ENCODE results near the gene ABHD6. TPM values are rescaled to one million over a fixed set of nuclear protein-coding genes. Genes with fewer than 3 reads are reported as not detected.
"Not testable (repeated sequence)": the region's sequence is repeated elsewhere in the genome, so short reads cannot be mapped to it uniquely, and the experiment has no call there.

Gene ABHD6
- total RNA-seq, 6 donors from 2014 or later = 9.7 to 54.7 (median 16.9) TPM

GRCh38 chr3:58242340-58242739 lies 4.7 kb downstream of the ABHD6 start:
- H3K9me3 ChIP-seq = no peaks in the 10 kb centered on the region
- 80 to 82% methylated on average over 1 of the region's 1 CpG for WGBS, 2 donors
- H3K27me3 ChIP-seq = no peaks in the 10 kb centered on the region
- ATAC-seq (ENCODE audit: low FRiP score in 2 of 2) = no peak
- peaks cover 7 to 15% (median 11%) of the 10 kb centered on the region in 4 donors for H3K4me1 ChIP-seq
- H3K4me3 ChIP-seq = no peak overlapping the region
- no peak overlapping the region for H3K27ac ChIP-seq
- no peak for DNase-seq
- TF ChIP-seq POLR2A (IDR thresholded peaks at IDR 0.05) (no peak), EP300 (IDR thresholded peaks at IDR 0.05) (no peak), CTCF (IDR thresholded peaks at IDR 0.05) (no peak), POLR2AphosphoS5 (IDR thresholded peaks at IDR 0.05) (no peak)
- no peaks in the 10 kb centered on the region for H3K36me3 ChIP-seq

- H3K9me3 ChIP-seq; ATAC-seq (ENCODE audit: low FRiP score in 2 of 2); H3K27me3 ChIP-seq; H3K36me3 ChIP-seq; DNase-seq; H3K27ac ChIP-seq; H3K4me3 ChIP-seq: not testable (repeated sequence)
- 71 to 76% methylated on average over 4 of the region's 4 CpGs for WGBS, 2 donors
- peaks cover 7 to 15% (median 11%) of the 10 kb centered on the region in 4 donors for H3K4me1 ChIP-seq
These were observed 5.3 kb downstream of the ABHD6 start for GRCh38 chr3:58242860-58243259.

GRCh38 chr3:58243976-58244585 lies 6.5 kb downstream of the ABHD6 start:
- 89 to 91% methylated on average over 6 of the region's 6 CpGs for WGBS, 2 donors
- no peak overlapping the region for H3K4me3 ChIP-seq
- TF ChIP-seq POLR2A (IDR thresholded peaks at IDR 0.05) (no peak), POLR2AphosphoS5 (IDR thresholded peaks at IDR 0.05) (no peak)
- no peak overlapping the region for H3K27ac ChIP-seq
- H3K9me3 ChIP-seq = no peaks in the 10 kb centered on the region
- ATAC-seq (ENCODE audit: low FRiP score in 2 of 2) (no peak), DNase-seq (no peak)
- H3K36me3 ChIP-seq = no peaks in the 10 kb centered on the region
- H3K4me1 ChIP-seq = peaks cover 0 to 5% (median 1%) of the 10 kb centered on the region in 4 donors
- H3K27me3 ChIP-seq = no peaks in the 10 kb centered on the region

- H3K9me3 ChIP-seq = no peaks in the 10 kb centered on the region
- no peak overlapping the region for H3K27ac ChIP-seq
- TF ChIP-seq CTCF (IDR thresholded peaks at IDR 0.05) (no peak), EP300 (IDR thresholded peaks at IDR 0.05) (no peak), POLR2AphosphoS5 (IDR thresholded peaks at IDR 0.05) (no peak), POLR2A (IDR thresholded peaks at IDR 0.05) (no peak)
- DNase-seq = no peak
- H3K27me3 ChIP-seq = no peaks in the 10 kb centered on the region
- peaks cover 0 to 11% (median 4%) of the 10 kb centered on the region in 4 donors for H3K4me1 ChIP-seq
- no peaks in the 10 kb centered on the region for H3K36me3 ChIP-seq
- H3K4me3 ChIP-seq = no peak overlapping the region
- 69 to 74% methylated on average over 8 of the region's 8 CpGs for WGBS, 2 donors
- no peak for ATAC-seq (ENCODE audit: low FRiP score in 2 of 2)
These were observed 8.8 kb downstream of the ABHD6 start for GRCh38 chr3:58246148-58247047.

GRCh38 chr3:58249358-58250092 lies 11.9 kb downstream of the ABHD6 start:
- no peak overlapping the region for H3K27ac ChIP-seq
- whole genome bisulfite sequencing, 2 donors = 48 to 49% methylated on average over 7 of the region's 7 CpGs
- H3K36me3 ChIP-seq = no peaks in the 10 kb centered on the region
- H3K9me3 ChIP-seq = no peaks in the 10 kb centered on the region
- no peaks in the 10 kb centered on the region for H3K27me3 ChIP-seq
- DNase-seq = peak in 1 of 2 donors; percentile 41
- H3K4me3 ChIP-seq = no peak overlapping the region
- peak in 1 of 2 donors; percentile 35 for ATAC-seq (ENCODE audit: low FRiP score in 2 of 2)
- TF ChIP-seq POLR2A (IDR thresholded peaks at IDR 0.05) (no peak), EP300 (IDR thresholded peaks at IDR 0.05) (no peak), POLR2AphosphoS5 (IDR thresholded peaks at IDR 0.05) (no peak), CTCF (IDR thresholded peaks at IDR 0.05) (no peak)
- peaks cover 0 to 11% (median 4%) of the 10 kb centered on the region in 4 donors for H3K4me1 ChIP-seq

Data from upper lobe of left lung (tissue), 6 donors.